Endothelial cell of umbilical vein (primary cell): ENCODE data around the gene TRAPPC12.

ENCODE experiments used
- EZH2 ChIP-seq: IDR thresholded peaks from 2 replicates; pipeline ENCODE4 v1.6.1; 2012; ENCODE audit warnings: borderline replicate concordance, low read depth, mild to moderate bottlenecking, moderate library complexity, low read length, inconsistent platforms; ENCODE audit not compliant: severe bottlenecking
- POLR2A ChIP-seq: IDR thresholded peaks from 2 replicates; pipeline ENCODE4 v1.6.1; 2012; ENCODE audit warnings: low read depth, mild to moderate bottlenecking, control low read depth, low read length
- POLR2AphosphoS5 ChIP-seq: IDR thresholded peaks from 2 replicates; pipeline ENCODE4 v1.6.1; 2012; ENCODE audit warnings: low read depth, mild to moderate bottlenecking, control low read depth, low read length, moderate library complexity; ENCODE audit not compliant: insufficient read depth

- TF ChIP-seq POLR2A, result no peak
- TF ChIP-seq POLR2AphosphoS5, result no peak
- TF ChIP-seq EZH2, result no peak
These were observed 79.1 kb downstream of the TRAPPC12 start for GRCh38 chr2:3458396-3459184.
